Adipocyte (in vitro differentiated cells): ENCODE results near the gene KCNJ10.
"Not testable (repeated sequence)": the region's sequence is repeated elsewhere in the genome, so short reads cannot be mapped to it uniquely, and the experiment has no call there.

Source experiments
- DNase-seq: peaks from one replicate; pipeline ENCODE4 v3.0.0-alpha.2; 2015; ENCODE audit warnings: low read depth
- H3K27me3 ChIP-seq: replicated peaks from 2 replicates; pipeline ENCODE4 v1.7.0; 2013; ENCODE audit warnings: mild to moderate bottlenecking, low read length, moderate library complexity; ENCODE audit not compliant: control insufficient read depth, insufficient read depth
- H3K36me3 ChIP-seq: 2 replicates; pipeline ENCODE4 v1.7.0; 2013; ENCODE audit warnings: low read length, mild to moderate bottlenecking, moderate library complexity; ENCODE audit not compliant: control insufficient read depth, insufficient read depth, severe bottlenecking
- H3K4me1 ChIP-seq: 2 replicates; pipeline ENCODE4 v1.7.0; 2013; ENCODE audit warnings: mild to moderate bottlenecking, low read length, moderate library complexity; ENCODE audit not compliant: control insufficient read depth, insufficient read depth
- H3K4me3 ChIP-seq: 2 replicates; pipeline ENCODE4 v1.7.0; 2013; ENCODE audit warnings: mild to moderate bottlenecking, low read length, moderate library complexity
- H3K9ac ChIP-seq: 2 replicates; pipeline ENCODE4 v1.7.0; 2013; ENCODE audit warnings: mild to moderate bottlenecking, low read length, moderate library complexity
- H3K9me3 ChIP-seq: 2 replicates; pipeline ENCODE4 v1.7.0; 2013; ENCODE audit warnings: mild to moderate bottlenecking, low read length, moderate library complexity; ENCODE audit not compliant: control insufficient read depth

The KCNJ10 gene

GRCh38 chr1:160052936-160053335 lies 17.0 kb downstream of the KCNJ10 start:
- H3K9me3 ChIP-seq, result no peaks in the 10 kb centered on the region
- no peaks in the 10 kb centered on the region for H3K36me3 ChIP-seq
- H3K4me1 ChIP-seq, result no peaks in the 10 kb centered on the region
- H3K4me3 ChIP-seq, result no peak overlapping the region
- peaks cover 55% of the 10 kb centered on the region for H3K27me3 ChIP-seq
- no peak for DNase-seq
- no peak overlapping the region for H3K9ac ChIP-seq

GRCh38 chr1:160050619-160051018 lies 19.3 kb downstream of the KCNJ10 start:
- H3K4me3 ChIP-seq, result no peak overlapping the region
- H3K9me3 ChIP-seq, result no peaks in the 10 kb centered on the region
- no peaks in the 10 kb centered on the region for H3K36me3 ChIP-seq
- peaks cover 6% of the 10 kb centered on the region for H3K4me1 ChIP-seq
- H3K27me3 ChIP-seq, result peaks cover 37% of the 10 kb centered on the region
- no peak for DNase-seq
- H3K9ac ChIP-seq, result no peak overlapping the region

GRCh38 chr1:160050182-160050581 lies 19.8 kb downstream of the KCNJ10 start:
- not testable (repeated sequence) for H3K4me1 ChIP-seq, H3K36me3 ChIP-seq, H3K4me3 ChIP-seq, H3K9me3 ChIP-seq, DNase-seq, H3K9ac ChIP-seq
- peaks cover 39% of the 10 kb centered on the region for H3K27me3 ChIP-seq

GRCh38 chr1:160049101-160049500 lies 20.9 kb downstream of the KCNJ10 start:
- no peaks in the 10 kb centered on the region for H3K36me3 ChIP-seq
- H3K27me3 ChIP-seq, result peaks cover 41% of the 10 kb centered on the region
- no peak overlapping the region for H3K4me3 ChIP-seq
- no peak overlapping the region for H3K9ac ChIP-seq
- H3K9me3 ChIP-seq, result no peaks in the 10 kb centered on the region
- DNase-seq, result no peak
- H3K4me1 ChIP-seq, result peaks cover 6% of the 10 kb centered on the region

GRCh38 chr1:160048335-160048734 lies 21.6 kb downstream of the KCNJ10 start:
- Histone ChIP-seq H3K9ac (no peak overlapping the region), H3K9me3 (no peaks in the 10 kb centered on the region), H3K36me3 (no peaks in the 10 kb centered on the region), H3K4me1 (peaks cover 6% of the 10 kb centered on the region), H3K4me3 (no peak overlapping the region), H3K27me3 (peaks cover 34% of the 10 kb centered on the region)
- DNase-seq, result no peak

- Histone ChIP-seq H3K4me3 (no peak overlapping the region), H3K36me3 (no peaks in the 10 kb centered on the region), H3K27me3 (peaks cover 26% of the 10 kb centered on the region), H3K9ac (peak overlapping the region; percentile 36), H3K4me1 (peaks cover 6% of the 10 kb centered on the region), H3K9me3 (no peaks in the 10 kb centered on the region)
- DNase-seq, result no peak
Measured at GRCh38 chr1:160047111-160047991, 22.6 kb downstream of the KCNJ10 start.

- H3K4me3 ChIP-seq, result no peak overlapping the region
- H3K9me3 ChIP-seq, result no peaks in the 10 kb centered on the region
- peak overlapping the region; percentile 36 for H3K9ac ChIP-seq
- DNase-seq, result peak; percentile 78
- no peaks in the 10 kb centered on the region for H3K36me3 ChIP-seq
- H3K4me1 ChIP-seq, result peaks cover 6% of the 10 kb centered on the region
- H3K27me3 ChIP-seq, result peaks cover 19% of the 10 kb centered on the region
Measured at GRCh38 chr1:160046494-160047110, 23.4 kb downstream of the KCNJ10 start.

GRCh38 chr1:160045653-160046052 lies 24.3 kb downstream of the KCNJ10 start:
- Histone ChIP-seq H3K4me3 (no peak overlapping the region), H3K9me3 (no peaks in the 10 kb centered on the region), H3K36me3 (no peaks in the 10 kb centered on the region), H3K4me1 (peaks cover 6% of the 10 kb centered on the region), H3K27me3 (peaks cover 16% of the 10 kb centered on the region), H3K9ac (no peak overlapping the region)
- no peak for DNase-seq

GRCh38 chr1:160043543-160043942 lies 26.4 kb downstream of the KCNJ10 start:
- Histone ChIP-seq H3K4me1 (peaks cover 6% of the 10 kb centered on the region), H3K27me3 (peaks cover 16% of the 10 kb centered on the region), H3K4me3 (no peak overlapping the region), H3K9ac (no peak overlapping the region), H3K9me3 (no peaks in the 10 kb centered on the region), H3K36me3 (no peaks in the 10 kb centered on the region)
- no peak for DNase-seq

GRCh38 chr1:160040476-160040875 lies 29.5 kb downstream of the KCNJ10 start:
- Histone ChIP-seq H3K9me3 (no peaks in the 10 kb centered on the region), H3K4me3 (no peak overlapping the region), H3K36me3 (no peaks in the 10 kb centered on the region), H3K4me1 (no peaks in the 10 kb centered on the region), H3K27me3 (peaks cover 10% of the 10 kb centered on the region), H3K9ac (no peak overlapping the region)
- no peak for DNase-seq

- no peaks in the 10 kb centered on the region for H3K27me3 ChIP-seq
- peaks cover 14% of the 10 kb centered on the region for H3K4me1 ChIP-seq
- peak; percentile 40 for DNase-seq
- H3K9me3 ChIP-seq, result no peaks in the 10 kb centered on the region
- no peaks in the 10 kb centered on the region for H3K36me3 ChIP-seq
- H3K4me3 ChIP-seq, result peak overlapping the region; percentile 100
- peak overlapping the region; percentile 90 for H3K9ac ChIP-seq
Measured at GRCh38 chr1:160032165-160032820, 37.7 kb downstream of the KCNJ10 start.
